ENCODE results near the gene SOX2. TPM values are rescaled to one million over a fixed set of nuclear protein-coding genes. Genes with fewer than 3 reads are reported as not detected.
A peak's percentile ranks its signal among the peaks of the same experiment; 100 is the strongest.

The SOX2 gene
- total and polyA plus RNA-seq, 8 donors = 0.04 to 0.35 (median 0.09) TPM; not detected in 3

DNA sequence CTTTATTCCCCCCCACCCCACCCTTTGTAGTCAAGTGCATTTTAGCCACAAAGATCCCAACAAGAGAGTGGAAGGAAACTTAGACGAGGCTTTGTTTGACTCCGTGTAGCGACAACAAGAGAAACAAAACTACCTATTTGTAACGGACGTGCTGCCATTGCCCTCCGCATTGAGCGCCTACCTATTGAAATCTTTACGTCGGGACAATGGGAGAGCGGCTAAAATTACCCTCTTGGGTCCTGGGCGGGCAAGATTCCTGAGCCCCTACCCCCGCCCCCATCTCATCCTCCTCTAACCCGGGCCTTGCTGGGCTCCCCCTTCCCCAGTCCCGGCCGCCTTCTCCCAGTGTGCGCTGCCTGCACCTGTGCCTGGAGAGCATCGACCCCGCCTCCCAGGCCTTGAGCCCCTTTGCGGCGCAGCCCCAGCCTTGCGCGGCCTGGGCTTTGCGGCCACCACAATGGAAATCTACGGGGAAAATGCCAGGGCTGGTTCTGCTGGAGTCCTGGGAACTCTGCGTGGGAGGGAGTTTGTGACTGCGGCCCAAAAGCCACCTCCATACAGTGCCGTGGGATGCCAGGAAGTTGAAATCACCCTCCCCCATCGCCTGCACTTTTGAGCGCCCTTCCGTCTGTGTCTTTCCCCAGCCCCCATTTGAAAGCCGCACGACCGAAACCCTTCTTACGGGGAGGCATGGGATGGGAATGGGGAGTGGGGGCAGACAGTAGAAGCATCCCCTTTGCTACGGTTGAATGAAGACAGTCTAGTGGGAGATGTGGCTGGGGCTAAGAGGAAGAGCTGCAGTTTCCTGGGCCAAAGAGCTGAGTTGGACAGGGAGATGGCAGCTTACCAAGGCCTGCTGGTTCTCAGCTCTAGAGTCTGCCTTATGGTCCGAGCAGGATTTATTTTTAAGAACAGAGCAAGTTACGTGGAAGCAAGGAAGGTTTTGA is 1.1 kb upstream of the SOX2 start:
- H3K36me3 ChIP-seq = no peaks in the 10 kb centered on the region
- 10 to 11% methylated on average over 37 of the region's 37 CpGs for WGBS, 2 donors
- DNase-seq = peak in 1 of 6 donors; percentile 67
- no peak overlapping the region for H3K27ac ChIP-seq
- TF ChIP-seq, protein P1, sequence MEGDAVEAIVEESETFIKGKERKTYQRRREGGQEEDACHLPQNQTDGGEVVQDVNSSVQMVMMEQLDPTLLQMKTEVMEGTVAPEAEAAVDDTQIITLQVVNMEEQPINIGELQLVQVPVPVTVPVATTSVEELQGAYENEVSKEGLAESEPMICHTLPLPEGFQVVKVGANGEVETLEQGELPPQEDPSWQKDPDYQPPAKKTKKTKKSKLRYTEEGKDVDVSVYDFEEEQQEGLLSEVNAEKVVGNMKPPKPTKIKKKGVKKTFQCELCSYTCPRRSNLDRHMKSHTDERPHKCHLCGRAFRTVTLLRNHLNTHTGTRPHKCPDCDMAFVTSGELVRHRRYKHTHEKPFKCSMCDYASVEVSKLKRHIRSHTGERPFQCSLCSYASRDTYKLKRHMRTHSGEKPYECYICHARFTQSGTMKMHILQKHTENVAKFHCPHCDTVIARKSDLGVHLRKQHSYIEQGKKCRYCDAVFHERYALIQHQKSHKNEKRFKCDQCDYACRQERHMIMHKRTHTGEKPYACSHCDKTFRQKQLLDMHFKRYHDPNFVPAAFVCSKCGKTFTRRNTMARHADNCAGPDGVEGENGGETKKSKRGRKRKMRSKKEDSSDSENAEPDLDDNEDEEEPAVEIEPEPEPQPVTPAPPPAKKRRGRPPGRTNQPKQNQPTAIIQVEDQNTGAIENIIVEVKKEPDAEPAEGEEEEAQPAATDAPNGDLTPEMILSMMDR (IDR thresholded peaks at IDR 0.05) = no peak
- H3K4me1 ChIP-seq = peaks cover 0 to 4% (median 0%) of the 10 kb centered on the region in 3 donors
- FAIRE-seq = no peak
- ATAC-seq = peak in 2 of 4 donors; percentile 9 to 21
- H3K4me3 ChIP-seq = no peak overlapping the region
- intact Hi-C loops (cut with DNase I) = no loop called here
- H3K9me3 ChIP-seq = no peaks in the 10 kb centered on the region
- peaks cover 18 to 95% (median 37%) of the 10 kb centered on the region in 4 donors for H3K27me3 ChIP-seq

DNA sequence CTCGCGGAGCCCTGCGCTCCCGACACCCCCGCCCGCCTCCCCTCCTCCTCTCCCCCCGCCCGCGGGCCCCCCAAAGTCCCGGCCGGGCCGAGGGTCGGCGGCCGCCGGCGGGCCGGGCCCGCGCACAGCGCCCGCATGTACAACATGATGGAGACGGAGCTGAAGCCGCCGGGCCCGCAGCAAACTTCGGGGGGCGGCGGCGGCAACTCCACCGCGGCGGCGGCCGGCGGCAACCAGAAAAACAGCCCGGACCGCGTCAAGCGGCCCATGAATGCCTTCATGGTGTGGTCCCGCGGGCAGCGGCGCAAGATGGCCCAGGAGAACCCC is 464 bp downstream of the SOX2 start:
- ATAC-seq (peak in 1 of 4 donors; percentile 20), DNase-seq (no peak), FAIRE-seq (no peak)
- H3K27me3 ChIP-seq = peaks cover 12 to 94% (median 41%) of the 10 kb centered on the region in 4 donors
- peaks cover 0 to 4% (median 0%) of the 10 kb centered on the region in 3 donors for H3K4me1 ChIP-seq
- intact Hi-C loops (cut with DNase I) = no loop called here
- H3K4me3 ChIP-seq = peak overlapping the region in 2 of 4 donors; percentile 11 to 29
- TF ChIP-seq, protein P1 (IDR thresholded peaks at IDR 0.05) = no peak
- 2% methylated on average over 38 to 44 of the region's 44 CpGs for WGBS, 2 donors
- H3K27ac ChIP-seq = no peak overlapping the region
- no peaks in the 10 kb centered on the region for H3K36me3 ChIP-seq
- no peaks in the 10 kb centered on the region for H3K9me3 ChIP-seq

DNA sequence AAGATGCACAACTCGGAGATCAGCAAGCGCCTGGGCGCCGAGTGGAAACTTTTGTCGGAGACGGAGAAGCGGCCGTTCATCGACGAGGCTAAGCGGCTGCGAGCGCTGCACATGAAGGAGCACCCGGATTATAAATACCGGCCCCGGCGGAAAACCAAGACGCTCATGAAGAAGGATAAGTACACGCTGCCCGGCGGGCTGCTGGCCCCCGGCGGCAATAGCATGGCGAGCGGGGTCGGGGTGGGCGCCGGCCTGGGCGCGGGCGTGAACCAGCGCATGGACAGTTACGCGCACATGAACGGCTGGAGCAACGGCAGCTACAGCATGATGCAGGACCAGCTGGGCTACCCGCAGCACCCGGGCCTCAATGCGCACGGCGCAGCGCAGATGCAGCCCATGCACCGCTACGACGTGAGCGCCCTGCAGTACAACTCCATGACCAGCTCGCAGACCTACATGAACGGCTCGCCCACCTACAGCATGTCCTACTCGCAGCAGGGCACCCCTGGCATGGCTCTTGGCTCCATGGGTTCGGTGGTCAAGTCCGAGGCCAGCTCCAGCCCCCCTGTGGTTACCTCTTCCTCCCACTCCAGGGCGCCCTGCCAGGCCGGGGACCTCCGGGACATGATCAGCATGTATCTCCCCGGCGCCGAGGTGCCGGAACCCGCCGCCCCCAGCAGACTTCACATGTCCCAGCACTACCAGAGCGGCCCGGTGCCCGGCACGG is 991 bp downstream of the SOX2 start:
- Histone ChIP-seq H3K4me1 (peaks cover 0 to 4% (median 0%) of the 10 kb centered on the region in 3 donors), H3K27me3 (peaks cover 10 to 94% (median 42%) of the 10 kb centered on the region in 4 donors), H3K36me3 (no peaks in the 10 kb centered on the region), H3K9me3 (no peaks in the 10 kb centered on the region), H3K4me3 (peak overlapping the region in 2 of 4 donors; percentile 11 to 29), H3K27ac (no peak overlapping the region)
- intact Hi-C loops (cut with DNase I) = no loop called here
- ATAC-seq (peak in 3 of 4 donors; percentile 5 to 60 (median 26)), DNase-seq (peak in 1 of 6 donors; percentile 81), FAIRE-seq (no peak)
- WGBS, 2 donors = 7 to 8% methylated on average over 61 to 65 of the region's 65 CpGs
- TF ChIP-seq, protein P1 (IDR thresholded peaks at IDR 0.05) = no peak

DNA sequence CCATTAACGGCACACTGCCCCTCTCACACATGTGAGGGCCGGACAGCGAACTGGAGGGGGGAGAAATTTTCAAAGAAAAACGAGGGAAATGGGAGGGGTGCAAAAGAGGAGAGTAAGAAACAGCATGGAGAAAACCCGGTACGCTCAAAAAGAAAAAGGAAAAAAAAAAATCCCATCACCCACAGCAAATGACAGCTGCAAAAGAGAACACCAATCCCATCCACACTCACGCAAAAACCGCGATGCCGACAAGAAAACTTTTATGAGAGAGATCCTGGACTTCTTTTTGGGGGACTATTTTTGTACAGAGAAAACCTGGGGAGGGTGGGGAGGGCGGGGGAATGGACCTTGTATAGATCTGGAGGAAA is 1.5 kb downstream of the SOX2 start:
- FAIRE-seq (no peak), ATAC-seq (no peak), DNase-seq (no peak)
- H3K4me3 ChIP-seq = no peak overlapping the region
- no peaks in the 10 kb centered on the region for H3K36me3 ChIP-seq
- peaks cover 0 to 4% (median 0%) of the 10 kb centered on the region in 3 donors for H3K4me1 ChIP-seq
- TF ChIP-seq, protein P1 (IDR thresholded peaks at IDR 0.05) = no peak
- H3K27me3 ChIP-seq = peaks cover 9 to 95% (median 40%) of the 10 kb centered on the region in 4 donors
- no peaks in the 10 kb centered on the region for H3K9me3 ChIP-seq
- intact Hi-C loops (cut with DNase I) = no loop called here
- H3K27ac ChIP-seq = no peak overlapping the region
- 12 to 17% methylated on average over 11 of the region's 11 CpGs for WGBS, 2 donors

Data from pancreas (tissue), 10 donors.